NCI-H2196 treated with DMSO at 0.1 percent for 48 hours (cell line): ENCODE results near the gene DUSP7.

ENCODE experiments used
- DNase-seq: peaks from one replicate; lab custom pipeline; 2025; ENCODE audit not compliant: unreplicated experiment; lab: John Stamatoyannopoulos, UW

DUSP7 gene

GRCh38 chr3:52086976-52087663, 30.7 kb upstream of the DUSP7 start:
- DNase-seq = no peak

- no peak for DNase-seq
Measured at GRCh38 chr3:52086461-52086860, 30.1 kb upstream of the DUSP7 start.

- DNase-seq = no peak
Measured at GRCh38 chr3:52085681-52086282, 29.4 kb upstream of the DUSP7 start.

DNA sequence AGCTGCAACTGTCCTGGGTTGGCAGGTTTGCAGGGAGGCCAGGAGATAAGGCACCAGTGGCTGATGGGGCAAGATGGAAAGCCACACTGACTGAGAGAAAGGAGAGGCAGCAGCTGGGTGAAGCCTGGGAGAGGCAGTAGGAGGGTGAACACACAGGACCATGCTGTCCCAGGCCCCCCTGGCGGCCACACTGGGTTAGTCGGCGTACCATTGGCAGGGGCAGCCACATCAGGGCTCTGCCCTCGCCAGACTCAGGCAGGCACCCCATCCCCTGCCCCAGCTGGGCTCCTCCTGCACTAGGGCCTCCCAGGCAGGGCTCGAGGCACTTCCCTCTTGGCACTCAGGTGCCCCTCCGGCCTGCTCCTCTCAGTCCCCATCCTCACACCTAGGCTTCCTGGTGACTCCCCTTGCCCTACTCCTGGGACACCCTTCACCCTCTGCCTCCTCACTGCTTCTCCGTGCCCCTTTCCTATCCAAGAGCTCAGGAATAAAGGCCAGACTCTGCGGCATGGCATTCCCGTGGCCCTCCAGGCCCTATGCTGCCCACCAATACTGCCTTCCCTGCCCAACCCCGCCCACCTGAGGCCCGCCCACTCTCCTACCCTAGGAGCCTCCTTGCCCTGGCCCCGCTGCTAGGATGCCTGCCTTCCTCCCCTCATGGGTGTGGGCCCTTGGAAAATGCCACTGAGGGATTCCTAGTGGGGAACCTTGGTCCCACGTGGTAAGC, 28.7 kb upstream of the DUSP7 start:
- DNase-seq = no peak

DNA sequence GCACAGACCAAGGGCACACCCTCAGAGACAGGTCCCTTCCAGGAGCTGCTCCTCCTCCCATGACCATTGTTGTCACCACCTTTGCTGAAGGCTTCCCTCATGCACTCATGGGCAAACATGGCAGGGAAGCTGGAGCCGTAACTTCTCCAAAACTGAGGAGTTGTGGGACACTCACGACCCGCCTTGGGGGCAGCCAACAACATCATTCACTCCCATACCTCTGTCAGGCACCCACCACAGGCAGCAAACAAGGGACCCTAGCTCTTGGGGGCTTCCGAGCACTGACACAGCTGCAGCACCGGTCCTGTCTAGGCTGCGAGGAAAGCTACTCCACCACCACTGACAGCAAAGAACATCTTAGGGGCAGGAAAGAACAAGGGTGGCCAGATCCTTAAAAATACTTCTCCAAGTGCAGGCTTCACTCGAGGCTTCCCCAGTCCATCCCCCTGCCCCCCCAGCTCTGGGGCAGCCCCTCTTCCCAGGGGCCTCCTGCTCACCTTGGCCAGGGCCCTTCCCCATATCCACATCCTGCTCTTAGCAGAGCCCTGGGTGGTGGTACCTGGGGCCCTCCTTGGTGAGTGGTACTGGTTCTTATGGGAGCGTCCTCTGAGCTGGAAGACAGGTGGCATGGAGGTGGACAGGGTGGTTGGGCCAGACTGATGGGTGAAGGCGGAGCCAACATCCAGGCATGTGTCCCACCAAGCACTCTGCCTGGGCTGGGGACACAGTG, 28.0 kb upstream of the DUSP7 start:
- DNase-seq = no peak

DNA sequence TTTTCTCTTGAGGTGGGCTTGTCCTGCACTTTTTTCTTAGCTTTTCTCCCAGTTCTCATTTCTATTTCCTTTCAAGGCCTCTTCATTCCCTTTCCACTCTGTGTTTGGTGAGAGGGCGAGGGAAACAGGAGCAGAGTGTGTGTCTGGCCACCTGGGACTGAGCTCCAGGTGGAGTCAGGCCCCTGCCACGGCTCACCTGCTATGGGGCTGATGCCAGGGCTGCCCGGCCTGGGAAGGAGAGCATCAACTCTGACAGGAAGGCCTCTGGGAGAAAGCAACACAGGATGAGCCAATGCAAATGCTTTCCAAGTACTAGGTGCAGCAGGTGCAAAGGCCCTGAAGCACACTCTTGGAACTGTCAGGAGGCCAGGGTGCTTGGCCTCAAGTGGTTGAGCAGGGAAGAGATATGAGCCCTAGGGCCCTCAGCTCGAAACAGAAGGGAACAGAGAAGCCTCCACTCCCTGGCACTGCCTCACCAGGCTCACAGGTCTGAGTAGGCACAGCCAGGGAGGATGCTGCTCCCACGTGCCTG, 27.3 kb upstream of the DUSP7 start:
- DNase-seq = no peak

DNA sequence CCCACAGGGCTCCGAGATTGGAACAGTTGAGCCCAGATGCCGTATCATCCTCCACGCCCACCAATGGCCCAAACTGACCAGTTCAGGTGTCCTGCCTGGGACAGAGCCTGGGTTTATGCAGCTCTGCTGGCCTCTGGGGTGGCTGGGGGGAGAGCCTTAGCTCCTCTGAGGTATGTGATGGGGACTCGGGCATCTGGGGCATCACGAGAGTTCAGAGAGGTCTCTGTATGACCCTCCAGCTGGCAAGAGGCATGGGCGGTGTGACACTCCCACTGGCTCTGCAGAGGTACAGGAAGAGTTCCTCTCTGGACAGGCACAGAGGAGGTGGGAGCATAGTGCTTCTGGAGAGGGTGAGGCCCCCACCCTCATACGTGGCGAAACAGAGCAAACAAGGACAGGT, 26.6 kb upstream of the DUSP7 start:
- DNase-seq = no peak

DNA sequence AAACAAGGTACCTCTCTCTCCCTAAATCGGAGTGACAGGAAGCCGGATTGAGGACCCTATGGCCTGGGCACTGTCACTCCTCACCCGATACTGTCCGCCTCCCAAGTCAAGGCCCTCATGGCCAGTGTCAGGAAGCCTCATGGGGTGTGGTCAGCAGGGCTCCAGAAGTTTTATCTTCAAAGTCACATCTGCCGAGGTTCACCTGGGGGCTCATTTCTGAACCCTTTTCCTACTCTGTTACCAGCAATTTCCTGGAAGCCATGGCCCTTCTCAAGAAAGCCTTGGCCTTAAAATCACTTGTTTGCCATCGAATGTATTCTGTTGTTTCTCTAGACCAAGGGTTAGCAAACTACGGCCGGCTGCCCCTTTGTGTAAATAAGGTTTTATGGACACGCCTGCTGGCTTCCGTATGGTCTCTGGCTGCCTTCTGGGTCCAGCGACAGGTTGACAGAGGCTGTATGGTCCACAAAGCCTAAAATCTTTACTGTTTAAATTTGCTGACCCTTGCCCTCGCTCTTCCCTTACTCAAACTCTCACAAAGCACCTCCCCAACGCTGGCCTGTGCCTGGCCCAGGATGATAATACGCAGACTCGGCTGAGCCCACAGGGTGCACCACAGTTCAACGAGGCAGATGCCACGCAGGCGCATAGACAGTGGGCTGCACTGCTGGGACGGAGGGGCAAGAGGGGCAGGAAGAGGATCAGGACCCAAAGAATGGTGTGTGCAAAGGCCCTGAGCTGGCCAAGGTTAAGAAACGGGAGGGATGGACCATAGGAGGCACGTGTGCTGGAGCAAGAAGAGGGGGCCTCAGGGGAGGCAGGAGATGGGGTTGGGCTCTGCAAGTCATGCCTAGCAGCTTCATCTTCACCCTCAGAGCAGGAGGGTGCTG, 24.7 kb upstream of the DUSP7 start:
- DNase-seq = no peak

DNA sequence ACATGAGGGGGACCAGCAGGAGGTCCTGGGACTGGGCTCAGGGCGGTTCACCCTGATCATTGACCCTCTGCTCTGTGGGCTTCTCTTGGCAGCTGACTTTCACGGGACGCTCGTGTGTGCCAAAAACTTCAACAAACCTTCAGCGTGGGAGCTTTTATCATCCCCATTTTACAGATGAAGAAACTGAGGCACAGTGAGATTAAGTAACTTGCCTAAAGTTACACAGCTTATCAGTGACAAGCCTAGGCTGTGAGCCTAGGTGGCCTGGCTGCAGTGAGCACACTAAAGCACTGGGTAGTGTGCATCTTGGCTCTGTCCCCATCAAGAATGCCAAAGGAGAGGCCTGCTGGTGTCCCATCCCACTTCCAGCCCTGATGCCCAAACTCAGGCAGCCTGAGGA, 23.6 kb upstream of the DUSP7 start:
- no peak for DNase-seq

GRCh38 chr3:52078781-52079560, 22.6 kb upstream of the DUSP7 start:
- DNase-seq = no peak

DNA sequence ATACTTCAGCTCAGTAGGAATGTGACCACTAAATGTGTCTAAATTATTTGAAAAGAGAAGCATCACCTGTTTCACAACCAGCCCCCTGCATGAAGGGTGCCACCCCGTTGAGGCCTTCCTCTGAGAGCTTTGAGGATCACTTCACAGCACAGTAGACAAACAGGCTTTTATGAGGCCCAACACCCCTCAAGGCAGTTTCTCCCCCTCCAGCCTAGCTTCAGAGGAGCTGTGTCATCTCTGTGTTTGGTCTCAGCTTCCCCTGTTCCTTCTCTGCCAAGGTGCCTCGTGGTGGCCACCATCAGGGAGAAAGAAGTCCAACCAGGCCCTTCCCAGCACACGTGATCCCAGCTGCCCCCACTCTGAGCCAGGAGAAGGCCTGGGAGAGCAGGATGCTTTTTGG, 21.6 kb upstream of the DUSP7 start:
- no peak for DNase-seq

GRCh38 chr3:52076896-52077780, 20.8 kb upstream of the DUSP7 start:
- no peak for DNase-seq

DNA sequence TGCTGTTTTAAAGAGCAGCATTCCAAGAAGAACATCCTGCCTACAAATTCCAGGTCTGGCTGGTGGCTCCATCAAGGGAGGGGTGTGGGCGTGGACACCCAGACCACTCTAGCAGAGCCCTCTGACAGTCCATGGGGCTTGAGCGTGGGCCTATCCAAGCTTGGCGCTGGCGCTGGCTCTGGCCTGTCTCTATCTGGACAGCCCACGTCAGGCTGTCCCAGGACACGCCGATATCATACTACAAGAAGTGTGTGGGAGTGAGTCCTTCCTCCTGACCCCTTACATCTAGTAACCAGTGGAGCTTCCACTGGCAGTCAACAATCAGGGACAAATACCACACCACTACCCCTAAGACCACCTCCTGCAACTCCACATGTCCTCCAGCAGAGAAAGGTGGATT, 17.1 kb upstream of the DUSP7 start:
- no peak for DNase-seq

DNA sequence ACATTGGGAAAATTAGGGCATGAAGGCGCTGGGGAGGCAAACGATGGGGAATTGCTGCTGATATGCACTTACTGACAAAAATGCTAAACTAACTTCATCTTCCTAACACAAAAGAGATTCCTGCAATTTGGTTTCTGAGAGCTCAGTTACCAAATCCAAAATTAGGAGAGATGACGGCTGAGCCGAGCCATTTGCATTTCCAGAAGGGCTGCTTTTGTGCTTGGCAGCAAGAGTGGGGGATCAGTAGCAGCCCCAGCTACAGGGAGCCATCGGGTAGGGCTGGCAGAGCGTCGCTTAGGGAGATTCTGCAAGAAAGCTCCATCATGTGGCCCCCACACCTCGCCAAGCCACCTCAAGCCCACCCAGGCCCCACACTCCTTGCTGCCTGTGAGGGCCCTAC, 16.1 kb upstream of the DUSP7 start:
- DNase-seq = no peak

DNA sequence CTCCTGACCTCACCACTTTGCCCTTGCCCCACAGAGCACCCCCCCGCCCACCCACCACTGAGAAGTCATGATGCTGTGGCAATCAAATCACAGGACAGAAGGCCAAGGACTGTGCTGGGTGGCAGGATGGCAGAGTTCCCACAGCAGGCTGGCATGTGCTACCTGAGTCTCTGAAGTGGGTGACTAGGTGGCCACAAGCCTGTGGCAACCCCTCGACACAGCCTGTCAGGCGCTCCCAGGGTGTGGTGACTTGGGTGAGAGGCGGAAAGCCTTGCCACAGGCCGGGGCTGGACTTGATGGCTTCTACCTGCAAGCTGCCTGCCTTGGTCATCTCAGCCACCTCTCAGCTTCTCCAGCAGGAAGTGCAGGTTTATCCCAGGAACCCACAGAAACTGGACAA, 15.6 kb upstream of the DUSP7 start:
- DNase-seq = no peak

DNA sequence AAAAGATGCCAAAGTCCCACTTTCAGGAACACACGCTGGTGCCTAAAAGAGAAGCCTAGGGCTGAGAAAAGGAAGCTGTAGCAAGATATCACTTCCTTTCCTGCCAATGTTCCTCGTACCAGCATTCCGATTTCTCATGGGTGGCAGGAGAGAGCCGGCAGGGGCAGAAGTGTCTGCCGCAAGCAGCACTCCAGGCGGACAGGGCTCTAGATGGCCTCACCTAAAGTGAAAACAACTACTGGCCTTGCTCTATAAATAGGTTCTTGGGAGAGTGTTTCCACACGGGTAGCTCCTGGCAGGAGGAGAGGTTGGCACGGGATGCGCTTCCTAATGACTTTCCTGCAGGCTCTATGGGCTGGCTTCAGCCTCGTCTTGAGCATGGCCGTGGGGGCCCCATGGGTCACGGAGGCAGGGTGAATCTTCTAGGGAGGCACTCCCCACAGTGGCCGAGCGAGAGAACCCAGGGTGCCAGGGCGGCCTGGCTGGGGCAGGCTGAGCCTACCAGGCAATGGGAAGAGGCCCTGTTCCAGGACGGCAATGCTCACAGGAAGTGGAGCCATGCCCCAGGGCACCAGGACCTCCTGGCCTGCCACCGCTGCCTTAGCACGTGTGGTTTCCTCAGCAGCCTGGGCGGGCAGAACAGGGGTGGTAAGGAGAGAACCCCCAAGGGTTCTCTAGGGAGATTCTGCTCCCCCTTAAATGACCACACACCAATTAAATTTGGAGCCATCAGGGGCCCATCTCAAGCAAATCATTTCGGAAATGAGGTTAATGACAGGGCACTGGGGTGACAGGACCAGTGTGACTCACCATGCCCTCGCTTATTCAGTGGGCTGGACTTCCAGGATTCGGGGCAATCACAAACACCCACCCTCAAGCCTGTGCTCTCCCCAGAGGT, 14.6 kb upstream of the DUSP7 start:
- no peak for DNase-seq

- no peak for DNase-seq
Measured at GRCh38 chr3:52069855-52070254, 13.5 kb upstream of the DUSP7 start.

DNA sequence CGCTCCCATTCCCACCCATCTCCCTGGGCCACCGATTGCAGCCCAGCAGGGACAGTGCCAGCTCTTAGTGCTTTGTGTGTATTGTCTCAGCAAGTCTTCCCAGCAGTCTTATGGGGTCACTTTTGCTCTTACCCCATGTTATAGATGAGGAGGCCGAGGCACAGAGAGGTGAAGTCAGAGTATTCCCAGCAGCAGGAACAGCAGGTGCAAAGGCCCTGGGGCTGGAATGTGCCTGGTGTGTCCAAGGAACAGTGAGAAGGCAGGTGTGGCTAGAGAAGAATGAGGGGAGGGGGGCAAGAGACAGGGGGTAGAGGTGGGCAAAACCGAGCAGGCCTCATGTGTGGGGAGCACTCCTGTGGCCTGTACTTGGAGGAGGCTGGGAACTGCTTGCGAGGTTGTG, 12.8 kb upstream of the DUSP7 start:
- no peak for DNase-seq
